ENCODE measurements around the gene C1orf53.

- TF ChIP-seq, protein P1, sequence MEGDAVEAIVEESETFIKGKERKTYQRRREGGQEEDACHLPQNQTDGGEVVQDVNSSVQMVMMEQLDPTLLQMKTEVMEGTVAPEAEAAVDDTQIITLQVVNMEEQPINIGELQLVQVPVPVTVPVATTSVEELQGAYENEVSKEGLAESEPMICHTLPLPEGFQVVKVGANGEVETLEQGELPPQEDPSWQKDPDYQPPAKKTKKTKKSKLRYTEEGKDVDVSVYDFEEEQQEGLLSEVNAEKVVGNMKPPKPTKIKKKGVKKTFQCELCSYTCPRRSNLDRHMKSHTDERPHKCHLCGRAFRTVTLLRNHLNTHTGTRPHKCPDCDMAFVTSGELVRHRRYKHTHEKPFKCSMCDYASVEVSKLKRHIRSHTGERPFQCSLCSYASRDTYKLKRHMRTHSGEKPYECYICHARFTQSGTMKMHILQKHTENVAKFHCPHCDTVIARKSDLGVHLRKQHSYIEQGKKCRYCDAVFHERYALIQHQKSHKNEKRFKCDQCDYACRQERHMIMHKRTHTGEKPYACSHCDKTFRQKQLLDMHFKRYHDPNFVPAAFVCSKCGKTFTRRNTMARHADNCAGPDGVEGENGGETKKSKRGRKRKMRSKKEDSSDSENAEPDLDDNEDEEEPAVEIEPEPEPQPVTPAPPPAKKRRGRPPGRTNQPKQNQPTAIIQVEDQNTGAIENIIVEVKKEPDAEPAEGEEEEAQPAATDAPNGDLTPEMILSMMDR (IDR thresholded peaks at IDR 0.05), result no peak
- TF ChIP-seq POLR2A (IDR thresholded peaks at IDR 0.05), result no peak
These were observed 9.6 kb downstream of the C1orf53 start for GRCh38 chr1:197911857-197912696.

Measured in gastroesophageal sphincter (tissue), 3 donors.